HepG2 (cell line): ENCODE measurements around the gene PFKM. TPM values are rescaled to one million over a fixed set of nuclear protein-coding genes. Genes with fewer than 3 reads are reported as not detected.

ENCODE experiments used
- AGO1 ChIP-seq: fragments of 200-400 bp; formaldehyde crosslinking; IDR thresholded peaks from 2 replicates; pipeline ENCODE4 v1.6.1; 2017; ENCODE audit warnings: mild to moderate bottlenecking, low read depth, low read length, moderate library complexity; ENCODE audit not compliant: poor library complexity, severe bottlenecking
- BATF2 ChIP-seq: sonication (generic); formaldehyde crosslinking; IDR thresholded peaks from 2 replicates; pipeline ENCODE4 v1.8.0; 2022; ENCODE audit warnings: mild to moderate bottlenecking, missing genetic modification reagents, moderate library complexity
- GRHL1 ChIP-seq: sonication (generic); formaldehyde crosslinking; conservative IDR thresholded peaks from 2 replicates; pipeline ENCODE4 v1.8.0; 2022; ENCODE audit warnings: missing genetic modification reagents
- MTF2 ChIP-seq: sonication (generic); formaldehyde crosslinking; IDR thresholded peaks from 2 replicates; pipeline ENCODE4 v1.5.0; 2020; ENCODE audit warnings: missing genetic modification reagents, borderline replicate concordance
- RARA ChIP-seq: IDR thresholded peaks from 2 replicates; pipeline ENCODE4 v1.6.1; 2016; ENCODE audit warnings: missing genetic modification reagents, missing compliant biosample characterization
- XRCC5 ChIP-seq: fragments of 200-400 bp; formaldehyde crosslinking; optimal IDR thresholded peaks from 2 replicates; pipeline ENCODE3; 2017; ENCODE audit warnings: mild to moderate bottlenecking, low read length
- ZHX2 ChIP-seq, 2 experiments: sonication (generic) in 1 of 2; formaldehyde crosslinking in 1 of 2; IDR thresholded peaks; 2 replicates each; pipeline versions ENCODE4 v1.6.1 to v1.9.0; 2014 to 2022; ENCODE audit warnings: antibody characterized with exemption in 1 of 2, borderline replicate concordance in 1 of 2, inconsistent platforms in 1 of 2, low read depth in 1 of 2, missing genetic modification reagents in 1 of 2
- ZNF276 ChIP-seq: sonication (generic); formaldehyde crosslinking; IDR thresholded peaks from 2 replicates; pipeline ENCODE4 v1.4.0; 2020; ENCODE audit warnings: mild to moderate bottlenecking, low read depth, missing genetic modification reagents
- ZNF317 ChIP-seq: sonication (generic); formaldehyde crosslinking; IDR thresholded peaks from 2 replicates; pipeline ENCODE4 v1.5.0; 2020; ENCODE audit warnings: mild to moderate bottlenecking, missing genetic modification reagents
- ZNF605 ChIP-seq: sonication (generic); formaldehyde crosslinking; IDR thresholded peaks from 2 replicates; pipeline ENCODE4 v1.8.0; 2022; ENCODE audit warnings: mild to moderate bottlenecking, missing genetic modification reagents
- ZNF839 ChIP-seq: sonication (generic); formaldehyde crosslinking; IDR thresholded peaks from 2 replicates; pipeline ENCODE4 v1.4.0; 2020; ENCODE audit warnings: missing genetic modification reagents, mild to moderate bottlenecking, borderline replicate concordance
- polyA plus RNA-seq, 8 experiments: library from polyadenylated mRNA; depleted of rRNA in 3 of 8; stranded (reverse) in 7 of 8; unstranded in 1 of 8; fragments of >200 nt; fragmentation: Illumina TruSeq in 4 of 8; extraction: Trizol in 4 of 8; gene quantifications; 2 replicates each; pipeline versions ENCODE4 v1.2.1 to v1.2.3, GENCODE V29; 2011 to 2016; ENCODE audit warnings: low read depth in 4 of 8, missing spikeins in 1 of 8, mixed read lengths in 1 of 8; ENCODE audit not compliant: insufficient read depth in 1 of 8
- total RNA-seq, 5 experiments: library from RNA; depleted of rRNA; stranded (reverse); fragments of >200 nt; fragmentation: Illumina TruSeq; extraction: Trizol; gene quantifications; 2 replicates each; pipeline ENCODE4 v1.2.3, GENCODE V29; 2016; ENCODE audit warnings: low read depth in 1 of 5
- TF ChIP-seq, protein P1 (sequence below): sonication (generic); formaldehyde crosslinking; IDR thresholded peaks from 2 replicates; pipeline ENCODE4 v1.4.0; 2020; ENCODE audit warnings: missing genetic modification reagents

The PFKM gene
- total and polyA plus RNA-seq, 2 of the 13 experiments (the other 11 are each of a cell fraction or from before 2014, with no cell fraction given), result 1.9 to 2.4 TPM

GRCh38 chr12:48105867-48106680, 13.1 kb upstream of the PFKM start, which contains the start of gene SENP1 (continued):
- TF ChIP-seq ZNF317 (0 out of 2 replicates have a peak, but pooled peaks have one; percentile 37), RARA (CRISPR knock-in tag) (peak; percentile 13; the same call in 1 of the 2 replicates), XRCC5 (peak; percentile 89), ZHX2 (IDR thresholded peaks at IDR 0.05; ENCODE audit: low read depth) (peak; percentile 73; the same call in 1 of the 2 replicates), ZHX2 (CRISPR knock-in tag; IDR thresholded peaks at IDR 0.05; ENCODE audit: borderline replicate concordance) (no peak), ZNF839 (CRISPR knock-in tag) (0 out of 2 replicates have a peak, but pooled peaks have one; percentile 20), AGO1 (peak; percentile 65), MTF2 (CRISPR knock-in tag) (peak; percentile 74; the same call in 1 of the 2 replicates), GRHL1 (CRISPR knock-in tag) (no peak), ZNF605 (CRISPR knock-in tag) (peak; percentile 69), BATF2 (CRISPR knock-in tag) (0 out of 2 replicates have a peak, but pooled peaks have one; percentile 71), ZNF276 (CRISPR knock-in tag) (no peak)
- TF ChIP-seq, protein P1, sequence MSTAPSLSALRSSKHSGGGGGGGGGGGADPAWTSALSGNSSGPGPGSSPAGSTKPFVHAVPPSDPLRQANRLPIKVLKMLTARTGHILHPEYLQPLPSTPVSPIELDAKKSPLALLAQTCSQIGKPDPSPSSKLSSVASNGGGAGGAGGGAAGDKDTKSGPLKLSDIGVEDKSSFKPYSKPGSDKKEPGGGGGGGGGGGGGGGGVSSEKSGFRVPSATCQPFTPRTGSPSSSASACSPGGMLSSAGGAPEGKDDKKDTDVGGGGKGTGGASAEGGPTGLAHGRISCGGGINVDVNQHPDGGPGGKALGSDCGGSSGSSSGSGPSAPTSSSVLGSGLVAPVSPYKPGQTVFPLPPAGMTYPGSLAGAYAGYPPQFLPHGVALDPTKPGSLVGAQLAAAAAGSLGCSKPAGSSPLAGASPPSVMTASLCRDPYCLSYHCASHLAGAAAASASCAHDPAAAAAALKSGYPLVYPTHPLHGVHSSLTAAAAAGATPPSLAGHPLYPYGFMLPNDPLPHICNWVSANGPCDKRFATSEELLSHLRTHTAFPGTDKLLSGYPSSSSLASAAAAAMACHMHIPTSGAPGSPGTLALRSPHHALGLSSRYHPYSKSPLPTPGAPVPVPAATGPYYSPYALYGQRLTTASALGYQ (CRISPR knock-in tag), result peak; percentile 68; the same call in 1 of the 2 replicates
